Measurements from ENCODE around the gene RYR3.

Gene RYR3

GRCh38 chr15:33903661-33904060, 592.9 kb downstream of the RYR3 start:
- no peak overlapping the region for H3K27ac ChIP-seq (ENCODE audit: low read length)
- H3K9me2 ChIP-seq (replicated peaks; ENCODE audit: insufficient read depth, low read length): no peaks in the 10 kb centered on the region
- H3K9ac ChIP-seq (ENCODE audit: low read length): no peak overlapping the region
- H3K9me3 ChIP-seq (replicated peaks; ENCODE audit: insufficient read depth, low read length): no peaks in the 10 kb centered on the region
- H3K36me3 ChIP-seq (replicated peaks; ENCODE audit: insufficient read depth, low read length): no peaks in the 10 kb centered on the region
- H3F3A ChIP-seq (ENCODE audit: insufficient read depth, low read length): no peaks in the 10 kb centered on the region
- H3K4me2 ChIP-seq (ENCODE audit: low read depth, low read length): no peak overlapping the region
- H4K20me1 ChIP-seq (ENCODE audit: insufficient read depth, low read length): no peaks in the 10 kb centered on the region
- no peak overlapping the region for H2AFZ ChIP-seq (ENCODE audit: low read length)
- H3K79me2 ChIP-seq (ENCODE audit: low read length): no peaks in the 10 kb centered on the region
- H3K4me1 ChIP-seq (ENCODE audit: low read length): 0 out of 2 replicates have a peak, but pooled peaks cover under 1% of the 10 kb centered on the region
- H3K27me3 ChIP-seq (replicated peaks; ENCODE audit: insufficient read depth, low read length): no peaks in the 10 kb centered on the region
- DNase-seq: no peak
- H3K4me3 ChIP-seq (ENCODE audit: low read length): no peak overlapping the region
- TF ChIP-seq EZH2phosphoT487 (IDR thresholded peaks at IDR 0.05; ENCODE audit: low read length) (no peak), CTCF (IDR thresholded peaks at IDR 0.05; ENCODE audit: low read length) (no peak), EZH2 (optimal IDR thresholded peaks at IDR 0.05; ENCODE audit: low read depth, low read length) (no peak)

- H3K27ac ChIP-seq (ENCODE audit: low read length): no peak overlapping the region
- peaks cover 5% of the 10 kb centered on the region for H3K4me1 ChIP-seq (ENCODE audit: low read length)
- H3K27me3 ChIP-seq (replicated peaks; ENCODE audit: insufficient read depth, low read length): no peaks in the 10 kb centered on the region
- TF ChIP-seq EZH2phosphoT487 (IDR thresholded peaks at IDR 0.05; ENCODE audit: low read length): no peak
- TF ChIP-seq EZH2 (optimal IDR thresholded peaks at IDR 0.05; ENCODE audit: low read depth, low read length): no peak
- H3K79me2 ChIP-seq (ENCODE audit: low read length): no peaks in the 10 kb centered on the region
- H3K9ac ChIP-seq (ENCODE audit: low read length): no peak overlapping the region
- no peak overlapping the region for H2AFZ ChIP-seq (ENCODE audit: low read length)
- no peaks in the 10 kb centered on the region for H4K20me1 ChIP-seq (ENCODE audit: insufficient read depth, low read length)
- DNase-seq: no peak
- H3K4me3 ChIP-seq (ENCODE audit: low read length): no peak overlapping the region
- H3K4me2 ChIP-seq (ENCODE audit: low read depth, low read length): no peak overlapping the region
- no peaks in the 10 kb centered on the region for H3F3A ChIP-seq (ENCODE audit: insufficient read depth, low read length)
- H3K9me2 ChIP-seq (replicated peaks; ENCODE audit: insufficient read depth, low read length): no peaks in the 10 kb centered on the region
- H3K9me3 ChIP-seq (replicated peaks; ENCODE audit: insufficient read depth, low read length): no peaks in the 10 kb centered on the region
- H3K36me3 ChIP-seq (replicated peaks; ENCODE audit: insufficient read depth, low read length): no peaks in the 10 kb centered on the region
These were observed 596.6 kb downstream of the RYR3 start for GRCh38 chr15:33907326-33907725.

- DNase-seq: no peak
- Histone ChIP-seq H3K4me2 (ENCODE audit: low read depth, low read length) (no peak overlapping the region), H3K9me3 (replicated peaks; ENCODE audit: insufficient read depth, low read length) (no peaks in the 10 kb centered on the region)
These were observed 597.6 kb downstream of the RYR3 start for GRCh38 chr15:33908406-33908805.

More at GRCh38 chr15:33908406-33908805, 597.6 kb downstream of the RYR3 start:
- no peaks in the 10 kb centered on the region for H3K27me3 ChIP-seq (replicated peaks; ENCODE audit: insufficient read depth, low read length)
- H3K4me1 ChIP-seq (ENCODE audit: low read length): peaks cover 5% of the 10 kb centered on the region
- H3K4me3 ChIP-seq (ENCODE audit: low read length): no peak overlapping the region
- TF ChIP-seq CTCF (IDR thresholded peaks at IDR 0.05; ENCODE audit: low read length): no peak
- TF ChIP-seq EZH2 (optimal IDR thresholded peaks at IDR 0.05; ENCODE audit: low read depth, low read length): no peak
- TF ChIP-seq EZH2phosphoT487 (IDR thresholded peaks at IDR 0.05; ENCODE audit: low read length): no peak
- H3F3A ChIP-seq (ENCODE audit: insufficient read depth, low read length): no peaks in the 10 kb centered on the region
- no peak overlapping the region for H3K9ac ChIP-seq (ENCODE audit: low read length)
- H3K36me3 ChIP-seq (replicated peaks; ENCODE audit: insufficient read depth, low read length): no peaks in the 10 kb centered on the region
- H4K20me1 ChIP-seq (ENCODE audit: insufficient read depth, low read length): no peaks in the 10 kb centered on the region
- no peak overlapping the region for H2AFZ ChIP-seq (ENCODE audit: low read length)
- 0 out of 2 replicates have a peak, but pooled peaks cover under 1% of the 10 kb centered on the region for H3K79me2 ChIP-seq (ENCODE audit: low read length)
- no peak overlapping the region for H3K27ac ChIP-seq (ENCODE audit: low read length)
- H3K9me2 ChIP-seq (replicated peaks; ENCODE audit: insufficient read depth, low read length): no peaks in the 10 kb centered on the region
